Uterus (tissue), 4 donors: Measurements from ENCODE around the gene HELT. TPM values are rescaled to one million over a fixed set of nuclear protein-coding genes. Genes with fewer than 3 reads are reported as not detected.

Experiments
- DNase-seq, 2 donors: peaks; one replicate each; pipeline ENCODE4 v3.0.0-alpha.2; 2019 to 2020
- H3K27ac ChIP-seq, 2 donors: fragments of 200-600 bp; sonication (generic); 1 replicate in 1 of 2; 2 replicates in 1 of 2; pipeline ENCODE4 v1.5.1; 2016 to 2018
- H3K27me3 ChIP-seq, 2 donors: fragments of 200-600 bp; sonication (generic); one replicate each; pipeline ENCODE4 v1.5.1; 2018 to 2019; ENCODE audit warnings: control low read depth in 1 of 2
- H3K36me3 ChIP-seq, 2 donors: fragments of 200-600 bp; sonication (generic); one replicate each; pipeline ENCODE4 v1.5.1; 2019; ENCODE audit warnings: control low read depth in 1 of 2
- H3K4me1 ChIP-seq, 2 donors: fragments of 200-600 bp; sonication (generic); one replicate each; pipeline ENCODE4 v1.5.1; 2018 to 2019; ENCODE audit warnings: control low read depth in 1 of 2
- H3K4me3 ChIP-seq, 2 donors: fragments of 200-600 bp; sonication (generic); 1 replicate in 1 of 2; 2 replicates in 1 of 2; pipeline ENCODE4 v1.5.1; 2018 to 2019; ENCODE audit warnings: mild to moderate bottlenecking in 1 of 2
- H3K9me3 ChIP-seq, 2 donors: fragments of 200-600 bp; sonication (generic); one replicate each; pipeline ENCODE4 v1.5.1; 2019; ENCODE audit warnings: control low read depth in 1 of 2
- CTCF ChIP-seq, 4 experiments: fragments of 200-600 bp in 2 of 4; fragments of 450-650 bp in 2 of 4; sonication (generic) in 2 of 4; IDR thresholded peaks; one replicate each; pipeline ENCODE4 v1.5.1; 2016 to 2019; ENCODE audit warnings: antibody characterized with exemption in 4 of 4, mild to moderate bottlenecking in 2 of 4, moderate library complexity in 1 of 4
- POLR2A ChIP-seq, 2 donors: fragments of 450-650 bp; IDR thresholded peaks; one replicate each; pipeline ENCODE4 v1.6.1; 2016; ENCODE audit warnings: antibody characterized with exemption in 2 of 2, mild to moderate bottlenecking in 1 of 2, moderate library complexity in 1 of 2
- intact Hi-C: fragments of 100-400 bp; cut with DNase I; formaldehyde crosslinking; loops from one replicate; pipeline ENCODE4 v1.15.1; 2023; ENCODE audit warnings: low total_unique reads
- total RNA-seq, 4 donors: library from RNA; depleted of rRNA in 3 of 4; stranded (reverse); fragments of >200 nt in 3 of 4; gene quantifications; one replicate each; pipeline versions ENCODE4 v1.1.0 to v1.2.4, GENCODE V29; 2014 to 2023
- donor health status: DM: yes; HTN: yes; CAD: no.

Gene HELT
- total RNA-seq, 4 donors from 2014 or later: not detected

GRCh38 chr4:185018834-185019455, 655 bp downstream of the HELT start:
- Histone ChIP-seq H3K27me3 (peaks cover 14 to 17% of the 10 kb centered on the region in 2 donors), H3K36me3 (no peaks in the 10 kb centered on the region), H3K4me1 (peaks cover 0 to 14% of the 10 kb centered on the region in 2 donors), H3K9me3 (no peaks in the 10 kb centered on the region), H3K27ac (no peak overlapping the region), H3K4me3 (no peak overlapping the region)
- intact Hi-C loops: no loop called here
- no peak for TF ChIP-seq CTCF (IDR thresholded peaks at IDR 0.05)
- no peak for TF ChIP-seq POLR2A (IDR thresholded peaks at IDR 0.05)
- DNase-seq: no peak

DNA sequence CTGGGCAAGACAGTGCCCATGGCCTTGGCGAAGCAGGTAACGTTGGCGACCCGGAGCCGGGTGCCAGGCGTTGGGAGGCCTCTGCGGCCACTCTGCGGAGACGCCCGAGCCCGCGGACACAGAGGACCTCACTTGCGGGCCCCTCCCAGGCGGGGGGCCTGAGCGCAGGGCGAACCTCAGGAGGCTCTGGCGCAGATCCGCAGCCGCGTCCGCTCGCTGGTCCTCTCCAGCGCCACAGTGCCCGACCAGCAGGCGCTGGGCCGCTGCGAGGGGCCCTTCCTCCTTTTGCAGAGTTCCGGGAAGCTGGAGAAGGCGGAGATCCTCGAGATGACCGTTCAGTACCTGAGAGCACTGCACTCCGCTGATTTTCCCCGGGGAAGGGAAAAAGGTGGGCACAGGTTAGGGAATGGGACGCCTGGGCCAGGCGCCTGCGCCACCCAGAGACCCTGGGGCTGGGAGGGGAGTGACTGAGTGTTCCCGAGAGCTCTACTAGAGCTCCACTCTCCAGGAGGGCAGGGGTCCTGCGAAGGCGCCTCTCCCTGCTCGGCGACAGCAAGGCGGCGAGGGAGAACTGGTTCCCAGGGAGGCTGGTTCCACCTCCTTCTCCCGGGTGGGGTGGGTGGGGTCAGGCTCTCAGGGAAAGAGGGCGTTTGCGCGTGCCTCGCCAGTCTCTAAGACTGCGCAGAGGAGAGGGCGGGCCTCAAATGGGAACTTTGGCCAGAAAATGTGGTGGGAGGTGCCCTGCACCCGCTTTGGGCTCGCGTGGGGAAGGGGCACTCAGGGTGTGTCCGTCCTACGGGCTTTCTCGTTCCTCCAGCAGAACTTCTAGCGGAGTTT, 1.4 kb downstream of the HELT start:
- Histone ChIP-seq H3K9me3 (no peaks in the 10 kb centered on the region), H3K4me1 (peaks cover 0 to 14% of the 10 kb centered on the region in 2 donors), H3K27ac (no peak overlapping the region), H3K36me3 (no peaks in the 10 kb centered on the region), H3K27me3 (peaks cover 14 to 17% of the 10 kb centered on the region in 2 donors), H3K4me3 (no peak overlapping the region)
- intact Hi-C loops: no loop called here
- no peak for DNase-seq
- TF ChIP-seq POLR2A (IDR thresholded peaks at IDR 0.05) (no peak), CTCF (IDR thresholded peaks at IDR 0.05) (no peak)

- Histone ChIP-seq H3K9me3 (no peaks in the 10 kb centered on the region), H3K36me3 (no peaks in the 10 kb centered on the region), H3K4me3 (no peak overlapping the region), H3K27me3 (peaks cover 14 to 17% of the 10 kb centered on the region in 2 donors), H3K27ac (no peak overlapping the region), H3K4me1 (peaks cover 0 to 14% of the 10 kb centered on the region in 2 donors)
- DNase-seq: no peak
- TF ChIP-seq CTCF (IDR thresholded peaks at IDR 0.05) (no peak), POLR2A (IDR thresholded peaks at IDR 0.05) (no peak)
- intact Hi-C loops: no loop called here
These were observed 2.1 kb downstream of the HELT start for GRCh38 chr4:185020293-185020808.

- DNase-seq: no peak
- Histone ChIP-seq H3K27me3 (peaks cover 14 to 20% of the 10 kb centered on the region in 2 donors), H3K9me3 (no peaks in the 10 kb centered on the region), H3K4me1 (peaks cover 0 to 14% of the 10 kb centered on the region in 2 donors), H3K27ac (no peak overlapping the region), H3K4me3 (no peak overlapping the region), H3K36me3 (no peaks in the 10 kb centered on the region)
- intact Hi-C loops: no loop called here
- TF ChIP-seq CTCF (IDR thresholded peaks at IDR 0.05) (no peak), POLR2A (IDR thresholded peaks at IDR 0.05) (no peak)
These were observed 2.8 kb downstream of the HELT start for GRCh38 chr4:185020863-185021761.
